GM18511 (cell line): ENCODE data around the gene AUTS2.
A peak's percentile ranks its signal among the peaks of the same experiment; 100 is the strongest.

Experiments used
- ATAC-seq: cut with Tn5 transposase; IDR thresholded peaks from one replicate; pipeline ENCODE4 v1.9.1; 2021; ENCODE audit warnings: mild to moderate bottlenecking, moderate library complexity; ENCODE audit not compliant: unreplicated experiment

Gene AUTS2

DNA sequence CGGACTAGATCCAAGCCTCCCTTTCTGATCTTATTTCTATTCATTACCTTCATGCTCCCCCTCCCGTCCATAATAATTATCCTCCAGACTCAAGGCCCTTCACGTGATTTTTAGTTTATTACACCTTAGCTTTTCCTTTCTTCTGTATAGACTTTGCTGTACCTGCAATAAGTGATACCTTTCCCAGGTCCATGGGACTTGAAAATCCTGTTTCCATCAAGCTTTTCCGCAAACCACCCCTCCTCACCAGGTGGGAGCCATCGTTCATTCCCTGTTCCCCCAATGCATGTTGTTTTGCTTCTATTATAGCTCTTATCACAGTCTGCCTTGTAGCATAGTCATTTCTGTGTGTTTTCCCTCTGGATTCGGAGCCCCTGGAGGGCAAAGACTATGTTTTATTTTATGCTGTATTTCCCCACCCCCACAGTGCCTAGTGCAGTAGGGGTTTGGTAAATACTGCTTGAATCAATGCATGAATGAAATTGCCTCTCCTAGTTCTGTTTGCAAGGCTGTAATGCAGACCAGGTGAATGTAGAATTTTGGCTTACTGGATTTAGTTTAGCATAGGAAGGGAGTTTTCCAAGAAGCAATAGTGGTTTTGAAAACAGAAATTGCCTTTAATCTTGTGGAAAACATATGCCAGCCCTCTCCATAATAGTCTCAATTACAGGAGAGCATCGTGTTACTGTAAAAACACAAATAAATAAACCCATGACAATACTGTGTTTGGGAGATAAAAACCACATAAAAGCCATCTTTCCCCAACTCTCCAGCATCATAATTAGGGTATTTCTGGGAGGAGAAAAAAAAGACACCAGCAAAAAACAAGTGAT is 213.4 kb downstream of the AUTS2 start:
- ATAC-seq: no peak

DNA sequence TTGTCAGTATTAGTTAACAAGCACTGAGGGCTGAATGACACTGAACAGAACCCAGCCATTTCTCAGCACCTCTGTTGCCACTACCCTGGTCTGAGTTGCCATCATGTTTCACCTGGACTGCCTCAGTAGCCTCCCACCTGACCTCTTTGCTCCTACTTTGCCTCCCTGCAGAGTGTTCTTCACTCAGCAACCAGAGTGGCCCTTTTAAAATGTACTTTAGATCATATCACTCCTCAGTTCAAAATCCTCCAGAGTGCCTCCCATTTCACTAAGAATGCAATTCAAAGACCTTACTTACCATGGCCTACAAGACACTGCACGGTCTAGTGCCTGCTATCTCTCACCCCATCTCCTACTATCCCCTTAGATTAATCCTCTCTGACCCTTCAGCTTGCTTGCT is 214.5 kb downstream of the AUTS2 start:
- no peak for ATAC-seq

DNA sequence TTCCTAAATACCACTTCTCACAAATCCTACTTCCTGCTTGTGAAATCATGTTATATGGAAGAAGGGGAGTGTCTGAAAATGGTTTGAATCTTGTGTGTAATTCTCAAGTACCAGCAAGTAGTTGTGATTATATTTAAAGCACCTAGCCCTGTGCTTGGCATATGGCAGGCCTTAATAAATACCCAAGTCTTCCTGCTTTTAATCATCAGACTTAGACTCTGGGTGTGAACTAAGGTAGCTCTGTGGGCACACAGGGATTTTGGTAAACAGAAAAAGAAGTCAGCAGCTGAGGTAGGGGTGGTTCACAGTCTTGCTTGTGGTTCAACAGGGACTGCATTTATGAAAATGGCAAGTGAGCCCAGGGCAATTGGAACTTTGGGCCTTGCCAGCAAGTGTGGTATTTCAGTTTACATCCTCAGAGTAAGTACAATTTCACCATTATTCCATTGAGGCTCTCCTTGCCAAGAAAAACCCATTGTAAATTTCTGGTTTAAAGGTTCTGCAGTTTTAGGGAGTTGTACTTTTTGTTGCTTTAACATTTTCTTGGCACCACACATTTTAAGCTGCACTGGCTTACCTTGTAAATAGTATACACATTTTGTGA is 215.5 kb downstream of the AUTS2 start:
- no peak for ATAC-seq

DNA sequence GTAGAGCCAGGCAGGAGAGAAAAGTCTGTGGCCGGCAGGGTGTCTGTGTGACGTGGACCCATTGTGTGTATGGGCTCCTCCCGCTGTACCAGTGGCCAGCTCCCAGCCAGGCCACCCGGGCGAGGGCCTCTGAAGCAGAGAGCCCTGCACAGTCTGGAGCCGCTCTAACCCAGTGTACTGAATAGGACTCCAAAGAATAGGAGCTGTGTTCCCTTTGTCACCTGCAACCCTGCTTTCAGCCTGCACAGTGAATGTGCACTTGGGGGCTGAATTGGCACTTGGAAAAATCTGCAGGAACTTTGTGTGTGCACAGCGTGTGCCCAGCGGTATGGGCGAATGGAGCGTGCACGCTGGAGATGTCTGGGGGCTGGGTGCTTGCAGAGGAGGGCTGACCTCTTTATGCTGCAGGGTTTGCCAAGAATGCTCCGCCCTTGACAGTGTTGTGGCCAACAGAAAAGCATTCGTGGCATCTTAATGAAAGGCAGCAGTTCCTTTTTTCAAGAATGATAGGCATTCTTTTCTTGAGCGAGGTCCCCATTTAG is 216.2 kb downstream of the AUTS2 start:
- ATAC-seq: no peak

DNA sequence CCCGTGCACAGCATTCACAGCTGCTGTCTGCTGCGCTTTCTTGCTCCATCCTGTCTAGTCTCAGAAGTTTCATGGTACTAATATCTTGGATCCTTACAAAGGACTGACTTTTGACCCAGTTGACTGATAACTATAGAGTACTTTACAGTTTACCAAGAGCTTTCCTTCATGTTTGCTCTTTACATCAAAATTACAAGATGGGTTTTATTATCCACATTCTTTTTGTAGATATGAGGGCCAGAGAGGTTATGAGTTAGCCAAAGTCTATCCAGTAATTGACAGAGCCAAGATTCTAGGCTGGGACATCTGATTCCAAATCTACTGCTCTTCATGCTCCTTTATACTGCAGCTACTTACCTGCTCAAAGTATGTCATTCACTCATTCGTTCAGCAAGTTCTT is 218.2 kb downstream of the AUTS2 start:
- no peak for ATAC-seq

DNA sequence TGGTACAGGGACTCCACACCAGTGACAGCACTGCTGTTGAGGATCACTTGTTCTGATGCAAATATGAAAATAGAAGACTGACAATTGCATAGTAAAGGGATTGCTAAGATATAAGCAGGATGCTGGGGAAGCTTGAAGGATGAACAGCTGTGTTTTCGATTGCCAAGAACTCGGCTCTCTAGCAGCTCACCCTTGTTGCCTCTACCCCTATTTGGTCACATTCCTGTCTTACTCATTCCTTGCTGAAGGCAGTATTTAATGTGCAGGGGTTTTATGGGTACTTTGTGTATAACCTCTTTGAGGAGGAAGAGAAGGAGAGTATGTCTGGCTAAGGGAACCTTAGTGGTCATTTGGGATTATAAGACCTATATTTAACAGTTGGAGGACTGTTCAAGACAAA is 218.8 kb downstream of the AUTS2 start:
- no peak for ATAC-seq

DNA sequence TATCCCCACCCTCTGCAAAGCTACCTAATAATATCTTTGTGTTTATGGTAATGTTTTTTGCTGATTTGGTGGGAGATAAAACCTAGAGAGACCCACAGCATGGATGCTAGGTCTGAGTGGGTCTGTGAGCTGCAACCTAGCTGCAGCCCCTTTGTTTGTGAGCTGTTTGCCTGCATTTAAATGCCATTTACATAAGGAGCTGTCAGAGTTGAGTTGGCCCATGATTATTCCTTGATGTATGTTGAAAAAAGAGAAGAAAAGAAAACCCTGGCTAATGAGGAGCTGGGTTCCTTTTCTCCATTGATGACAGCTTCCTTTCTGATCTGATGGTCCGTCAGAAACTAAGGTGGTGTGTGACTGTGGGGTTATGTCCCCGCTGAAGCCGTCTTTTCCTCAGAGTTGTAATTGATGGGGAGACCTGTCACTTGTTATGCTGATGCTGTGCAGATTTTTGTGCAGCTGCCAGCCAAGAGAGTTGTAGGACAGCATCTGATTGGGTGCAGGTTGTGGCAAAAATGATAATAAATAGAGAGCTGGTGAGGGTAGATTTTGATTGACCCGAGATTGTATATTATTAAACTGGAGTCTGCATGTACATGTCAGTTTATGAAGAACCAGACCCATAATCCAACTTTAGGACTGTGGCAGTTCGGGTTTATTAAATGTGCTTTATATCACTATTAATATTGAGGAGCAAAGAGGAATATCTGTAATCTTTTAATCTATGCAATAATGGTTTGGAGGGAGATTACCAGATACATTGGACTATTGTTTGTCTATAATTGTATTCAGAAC is 219.8 kb downstream of the AUTS2 start:
- no peak for ATAC-seq

DNA sequence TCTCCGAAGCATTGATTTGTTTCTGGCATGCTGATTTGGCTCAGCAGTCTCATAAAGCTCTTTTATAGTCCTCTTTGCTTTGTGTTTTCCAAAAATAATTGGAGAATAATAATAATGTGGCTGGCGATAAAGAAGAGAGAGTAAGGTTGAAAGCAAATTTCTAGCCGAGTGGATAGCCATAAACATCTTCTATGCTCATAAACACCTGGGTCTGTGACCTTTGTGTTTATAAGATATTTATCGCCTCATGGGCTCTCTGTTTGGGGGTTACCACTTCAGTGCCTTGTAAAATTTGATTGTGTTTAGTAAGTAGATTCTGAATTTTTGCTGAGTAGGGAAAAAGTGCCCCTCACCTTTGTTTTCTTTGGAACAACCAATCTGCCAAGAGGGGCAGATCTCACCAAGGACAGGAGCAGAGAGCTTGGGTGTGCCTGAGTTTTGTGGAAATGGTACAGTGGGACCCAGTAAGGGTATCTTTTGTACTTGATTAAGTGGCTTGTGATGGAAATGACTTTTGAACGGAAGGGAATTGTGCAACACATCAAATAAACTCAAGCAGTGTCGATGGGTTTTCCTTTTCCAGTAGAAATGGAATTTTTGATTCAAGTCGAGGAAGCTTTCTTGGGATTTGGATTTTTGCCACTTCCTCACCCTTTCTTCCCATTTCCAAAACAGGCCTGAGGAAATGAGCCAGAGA is 220.5 kb downstream of the AUTS2 start:
- no peak for ATAC-seq

DNA sequence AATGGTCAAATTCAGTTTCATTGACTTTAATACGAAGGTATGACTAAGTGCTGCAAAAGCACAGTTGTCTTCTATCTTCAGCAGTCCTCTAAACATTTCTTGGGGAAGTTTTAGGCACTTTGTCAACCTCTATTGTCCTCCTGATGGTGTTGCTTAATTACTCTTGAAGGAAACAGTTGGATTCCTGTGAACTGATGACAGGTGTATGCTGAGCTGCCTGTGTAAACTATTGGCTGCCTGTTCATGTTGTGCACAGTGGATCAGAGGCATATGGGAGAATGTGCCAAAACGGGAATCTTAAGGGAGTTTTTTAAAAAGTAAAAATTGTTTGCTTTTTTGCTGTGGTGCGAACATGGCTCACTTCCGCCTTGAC is 221.0 kb downstream of the AUTS2 start:
- ATAC-seq: no peak

DNA sequence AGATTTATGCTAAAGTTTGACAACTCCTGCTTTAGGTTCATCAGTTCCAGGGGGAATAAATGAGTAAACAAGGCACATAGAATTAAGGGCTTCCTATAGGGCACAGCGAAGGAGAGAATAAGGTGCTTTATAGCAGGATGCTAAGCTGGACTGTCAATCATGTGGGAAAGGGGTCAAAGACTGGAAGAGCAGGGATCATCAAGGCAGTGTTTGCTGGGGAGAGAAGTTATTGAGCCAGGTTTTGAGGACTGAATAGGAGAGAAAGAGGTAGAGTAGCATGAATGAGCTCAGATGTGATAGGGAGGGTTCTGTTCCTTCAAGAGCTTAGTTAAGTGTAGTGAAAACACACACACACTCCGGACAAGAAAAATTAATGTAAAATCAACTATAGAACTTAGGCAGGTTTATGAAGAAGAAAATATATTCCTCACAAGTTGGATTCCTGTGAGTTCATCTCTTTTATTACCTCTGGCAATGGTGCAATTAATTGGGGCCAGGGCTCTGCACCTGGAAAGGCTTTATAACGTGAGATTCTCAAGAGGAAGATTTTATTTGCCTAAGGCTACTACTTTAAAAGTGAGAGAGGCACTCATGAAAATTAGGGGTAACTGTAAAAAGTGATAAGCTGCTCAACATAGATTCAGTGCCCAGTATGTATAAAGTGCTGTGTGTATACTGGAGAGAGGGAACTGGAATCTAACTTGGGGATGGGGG is 222.4 kb downstream of the AUTS2 start:
- no peak for ATAC-seq

DNA sequence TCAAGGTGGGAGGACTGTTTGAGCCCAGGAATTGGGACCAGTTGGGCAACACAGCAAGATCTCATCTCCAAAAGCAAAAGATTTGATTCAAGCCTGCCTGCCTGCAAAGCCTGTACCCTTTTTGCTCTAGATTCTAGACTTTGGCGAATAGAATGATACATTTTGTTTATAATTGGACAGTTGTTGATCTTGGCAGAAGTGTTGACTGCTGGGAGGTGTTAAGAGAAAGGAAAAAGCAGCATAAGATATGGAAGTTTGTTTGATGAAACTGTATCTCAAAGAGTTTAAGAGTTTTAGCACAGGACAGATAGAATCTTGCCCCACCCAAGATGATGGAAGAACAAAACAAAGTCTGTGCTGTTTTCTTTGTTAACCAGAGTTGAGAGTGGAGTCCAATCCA is 224.1 kb downstream of the AUTS2 start:
- no peak for ATAC-seq

DNA sequence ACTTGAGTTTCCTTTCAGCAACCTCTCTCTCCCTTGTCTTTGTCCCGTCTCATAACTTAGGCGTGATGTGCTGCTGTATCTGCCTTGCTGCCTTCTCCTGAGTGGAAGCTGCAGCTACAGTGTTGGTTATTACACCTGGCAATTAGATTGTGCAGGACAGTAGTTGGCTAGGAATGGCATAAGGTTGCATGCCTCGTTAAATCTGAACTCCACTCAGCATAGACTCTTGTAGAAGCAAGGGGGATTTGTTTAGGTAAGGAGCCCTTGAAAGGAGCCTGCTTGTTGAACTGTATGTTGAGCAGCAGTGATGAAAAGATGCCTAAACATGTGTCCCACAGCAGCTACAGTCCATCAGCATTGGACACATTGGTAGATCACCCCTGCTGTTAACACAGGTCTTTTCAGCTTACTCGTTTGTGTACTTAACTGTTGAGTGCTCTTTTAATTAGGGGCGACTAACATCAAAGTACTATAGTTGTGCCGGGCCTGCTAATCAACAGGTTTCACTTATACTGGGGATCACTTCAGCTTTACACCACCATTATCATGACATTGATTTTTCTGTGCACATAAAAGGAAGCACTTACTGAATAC is 225.0 kb downstream of the AUTS2 start:
- ATAC-seq: no peak

DNA sequence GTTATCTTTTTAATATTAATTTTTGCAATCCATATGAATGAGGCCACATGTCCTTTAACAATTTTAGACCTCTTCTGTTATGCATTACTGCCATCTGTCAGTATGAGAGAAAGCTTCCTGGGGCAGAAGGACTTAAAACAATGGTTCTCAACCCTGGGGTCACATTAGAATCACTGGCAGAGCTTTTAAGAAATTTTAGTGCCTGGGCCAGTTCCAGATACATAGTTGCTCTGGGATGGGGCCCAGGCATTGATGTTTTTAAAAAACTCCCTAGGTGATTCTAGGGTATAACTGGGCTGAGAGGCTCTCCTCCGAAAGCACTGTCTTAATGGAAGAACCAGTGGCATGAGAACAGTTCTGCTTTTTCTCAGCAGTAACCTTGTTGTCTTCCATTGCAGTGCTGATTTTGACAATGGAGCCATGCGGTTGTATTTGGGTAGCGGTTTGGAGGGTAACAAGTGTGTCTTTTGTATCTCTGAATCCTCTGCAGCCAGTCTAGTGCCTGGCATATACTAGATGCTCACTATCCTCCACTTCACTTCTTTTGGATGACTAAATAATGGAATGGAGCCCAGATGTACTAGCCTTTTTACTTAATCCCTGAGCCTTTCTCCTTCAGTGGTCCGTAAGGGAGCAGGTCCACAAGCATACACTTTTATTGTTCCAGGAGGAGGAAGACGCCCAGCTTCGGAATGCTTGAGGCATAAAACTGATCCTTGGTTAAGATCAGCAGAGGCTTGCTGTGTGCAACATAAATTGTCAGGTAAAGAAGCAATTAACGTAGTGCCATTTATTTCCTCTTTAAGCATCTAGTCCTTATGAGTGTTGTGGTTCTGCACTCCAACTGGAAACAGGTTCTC is 227.1 kb downstream of the AUTS2 start:
- ATAC-seq: peak; percentile 32

DNA sequence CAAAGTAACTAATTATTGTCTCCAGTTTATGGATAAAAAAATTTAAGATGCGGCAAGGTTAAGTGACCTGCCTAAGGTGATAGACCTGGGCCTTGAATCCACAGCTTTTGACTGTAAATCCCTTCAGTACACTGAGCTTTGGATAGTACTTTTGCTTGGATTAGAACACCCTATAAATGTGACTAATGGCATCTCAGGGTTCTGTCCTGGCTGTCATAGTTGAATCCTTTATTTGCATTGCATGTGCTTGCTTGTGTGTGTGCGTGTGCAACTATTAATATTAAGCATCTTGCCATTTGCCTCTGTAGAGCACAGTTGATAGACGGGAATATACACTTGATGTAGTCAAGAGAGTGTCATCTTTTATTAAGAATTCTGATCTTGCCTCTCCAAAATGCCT is 228.0 kb downstream of the AUTS2 start:
- no peak for ATAC-seq

DNA sequence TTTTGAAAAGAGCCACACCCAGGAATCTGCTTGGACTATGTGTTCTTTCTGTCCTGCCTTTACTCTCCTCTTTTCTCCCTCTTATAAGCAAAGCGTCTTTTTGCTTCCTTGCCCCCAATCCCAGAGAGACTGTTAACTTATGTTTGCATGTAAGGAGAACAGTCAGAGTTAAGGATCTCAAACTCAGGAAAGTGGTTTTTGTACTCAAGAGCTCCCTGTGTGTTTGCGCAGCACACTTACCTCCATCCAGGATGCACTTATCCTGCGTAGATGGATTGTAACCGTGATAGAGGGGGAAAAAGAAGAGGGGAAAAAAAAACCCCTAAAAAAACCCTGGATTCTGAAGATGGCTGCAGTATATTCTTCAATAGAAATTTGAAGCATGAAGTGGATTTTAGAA is 228.9 kb downstream of the AUTS2 start:
- no peak for ATAC-seq

DNA sequence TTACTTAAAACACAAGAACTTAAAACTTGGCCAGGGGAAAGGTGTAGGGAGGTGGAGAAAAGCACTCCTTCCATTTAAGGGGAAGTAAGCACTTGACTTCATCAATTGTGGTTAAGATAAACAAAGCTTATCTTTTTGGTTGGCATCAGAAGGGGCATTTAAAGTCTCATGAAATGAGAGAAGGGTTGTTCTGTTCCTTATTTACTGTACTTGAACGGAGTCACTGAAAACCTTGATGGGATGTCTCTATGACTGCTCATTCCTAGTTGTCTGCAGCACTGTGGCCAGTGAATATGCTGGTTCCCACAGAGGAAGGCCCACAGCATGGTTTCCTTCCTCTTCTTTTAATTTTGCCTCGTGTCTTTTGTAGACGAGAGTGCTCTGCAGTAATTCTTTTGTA is 229.3 kb downstream of the AUTS2 start:
- ATAC-seq: no peak

DNA sequence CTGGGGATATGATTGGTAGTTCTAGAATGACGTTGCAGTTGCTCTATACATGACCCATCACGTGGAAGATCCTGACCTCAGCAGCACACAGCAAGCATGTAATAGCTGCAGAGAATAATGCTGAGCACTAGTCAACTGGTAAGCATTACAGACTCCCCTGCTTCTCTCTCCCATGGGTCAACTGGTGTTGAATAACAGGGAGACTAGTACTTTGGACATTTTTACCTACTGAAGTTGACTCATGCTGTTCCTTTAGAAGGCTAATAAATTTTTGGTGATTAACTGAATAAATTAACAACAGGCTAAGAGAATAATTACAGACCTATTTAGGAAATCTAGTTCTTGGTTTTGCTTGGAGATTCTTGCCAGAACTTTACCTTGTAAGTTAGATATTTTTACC is 234.1 kb downstream of the AUTS2 start:
- ATAC-seq: no peak

DNA sequence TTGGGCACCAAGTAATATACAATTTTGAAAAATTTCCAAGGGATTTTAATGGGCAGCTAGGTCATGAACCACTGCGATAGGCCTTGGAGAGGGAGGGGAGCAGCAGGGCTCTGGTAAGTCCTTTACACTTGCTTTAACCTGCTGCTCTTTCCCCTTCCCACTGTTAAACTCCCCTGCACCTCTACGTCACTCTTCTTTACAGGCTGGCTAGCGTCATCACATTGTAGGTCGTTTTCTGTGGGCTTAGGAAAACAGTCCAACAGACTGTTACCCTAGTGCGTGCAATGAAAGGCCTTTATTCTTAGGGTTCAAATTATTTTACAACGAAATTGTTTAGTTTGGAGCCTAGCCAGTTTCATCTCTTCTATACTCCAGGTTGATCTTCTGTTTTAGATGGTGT is 235.7 kb downstream of the AUTS2 start:
- ATAC-seq: no peak

DNA sequence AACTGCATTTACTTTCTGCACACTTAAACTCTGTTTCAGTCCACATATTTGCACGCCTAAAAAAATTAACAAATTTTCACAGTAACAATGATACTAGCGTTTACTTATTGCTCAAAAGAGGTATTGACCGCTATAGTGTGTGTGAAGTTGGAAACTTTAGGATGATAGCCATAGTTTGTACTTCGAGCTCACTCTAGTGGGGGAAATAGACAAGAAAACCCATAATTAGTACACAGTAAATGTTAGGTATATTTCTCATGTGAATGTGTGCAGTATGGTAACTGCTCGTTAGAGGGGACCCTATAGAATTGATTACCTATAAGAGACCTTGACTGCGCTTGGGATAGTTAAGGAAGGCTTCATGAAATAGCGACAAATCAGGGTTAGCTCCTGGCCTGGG is 238.4 kb downstream of the AUTS2 start:
- ATAC-seq: no peak
